IMR-90 (cell line): Measurements from ENCODE around the gene NHP2.

Experiments used
- BHLHE40 ChIP-seq: fragments of 150-350 bp; IDR thresholded peaks from 2 replicates; pipeline ENCODE4 v1.6.1; 2016; ENCODE audit warnings: mild to moderate bottlenecking, low read depth, low read length
- CEBPB ChIP-seq: IDR thresholded peaks from 2 replicates; pipeline ENCODE4 v1.6.1; 2012; ENCODE audit warnings: low read depth, low read length, improper control_type of control experiment
- FOS ChIP-seq: fragments of 150-350 bp; IDR thresholded peaks from 2 replicates; pipeline ENCODE4 v1.6.1; 2016; ENCODE audit warnings: low read depth, low read length
- MAFK ChIP-seq: IDR thresholded peaks from 2 replicates; pipeline ENCODE4 v1.6.1; 2012; ENCODE audit warnings: low read depth, low read length, improper control_type of control experiment
- NFE2L2 ChIP-seq: fragments of 150-350 bp; IDR thresholded peaks from 2 replicates; pipeline ENCODE4 v1.6.1; 2016; ENCODE audit warnings: low read depth, mild to moderate bottlenecking, low read length
- POLR2A ChIP-seq: IDR thresholded peaks from 2 replicates; pipeline ENCODE4 v1.6.1; 2012; ENCODE audit warnings: mild to moderate bottlenecking, low read depth, low read length
- RCOR1 ChIP-seq: IDR thresholded peaks from 2 replicates; pipeline ENCODE4 v1.6.1; 2012; ENCODE audit warnings: mild to moderate bottlenecking, low read length, improper control_type of control experiment; ENCODE audit not compliant: insufficient replicate concordance
- RFX5 ChIP-seq: IDR thresholded peaks from 2 replicates; pipeline ENCODE4 v1.8.0; 2012; ENCODE audit warnings: low read depth, mild to moderate bottlenecking, low read length, moderate library complexity
- SMC3 ChIP-seq: fragments of 150-350 bp; IDR thresholded peaks from 2 replicates; pipeline ENCODE4 v1.6.1; 2016; ENCODE audit warnings: low read depth, mild to moderate bottlenecking, antibody characterized with exemption, low read length, moderate library complexity
- TF ChIP-seq, protein P1 (sequence below): conservative IDR thresholded peaks from 2 replicates; pipeline ENCODE4 v1.5.1; 2012; ENCODE audit warnings: mild to moderate bottlenecking, low read depth, low read length, improper control_type of control experiment

DNA sequence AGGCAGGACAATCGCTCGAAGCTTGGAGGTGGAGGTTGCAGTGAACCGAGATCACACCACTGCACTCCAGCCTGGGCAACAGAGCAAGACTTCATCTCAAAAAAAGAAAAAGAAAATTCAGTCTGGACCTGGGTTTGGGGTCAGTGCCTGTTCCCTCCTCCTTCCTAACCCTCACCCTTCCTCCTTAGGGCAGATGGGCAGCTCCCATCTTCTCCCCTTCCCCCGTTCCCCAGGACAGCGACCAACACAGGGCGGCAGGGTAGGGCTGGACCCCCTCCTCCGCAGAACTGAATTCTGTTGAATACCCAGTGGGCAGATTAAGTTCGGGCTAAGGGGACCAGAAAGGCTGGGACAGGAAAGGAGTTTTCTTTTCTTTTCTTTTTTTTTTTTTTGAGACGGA is 24.4 kb downstream of the NHP2 start:
- TF ChIP-seq POLR2A (no peak), RFX5 (no peak), CEBPB (no peak), RCOR1 (no peak), FOS (no peak), SMC3 (no peak), MAFK (no peak), BHLHE40 (no peak), NFE2L2 (no peak)
- TF ChIP-seq, protein P1, sequence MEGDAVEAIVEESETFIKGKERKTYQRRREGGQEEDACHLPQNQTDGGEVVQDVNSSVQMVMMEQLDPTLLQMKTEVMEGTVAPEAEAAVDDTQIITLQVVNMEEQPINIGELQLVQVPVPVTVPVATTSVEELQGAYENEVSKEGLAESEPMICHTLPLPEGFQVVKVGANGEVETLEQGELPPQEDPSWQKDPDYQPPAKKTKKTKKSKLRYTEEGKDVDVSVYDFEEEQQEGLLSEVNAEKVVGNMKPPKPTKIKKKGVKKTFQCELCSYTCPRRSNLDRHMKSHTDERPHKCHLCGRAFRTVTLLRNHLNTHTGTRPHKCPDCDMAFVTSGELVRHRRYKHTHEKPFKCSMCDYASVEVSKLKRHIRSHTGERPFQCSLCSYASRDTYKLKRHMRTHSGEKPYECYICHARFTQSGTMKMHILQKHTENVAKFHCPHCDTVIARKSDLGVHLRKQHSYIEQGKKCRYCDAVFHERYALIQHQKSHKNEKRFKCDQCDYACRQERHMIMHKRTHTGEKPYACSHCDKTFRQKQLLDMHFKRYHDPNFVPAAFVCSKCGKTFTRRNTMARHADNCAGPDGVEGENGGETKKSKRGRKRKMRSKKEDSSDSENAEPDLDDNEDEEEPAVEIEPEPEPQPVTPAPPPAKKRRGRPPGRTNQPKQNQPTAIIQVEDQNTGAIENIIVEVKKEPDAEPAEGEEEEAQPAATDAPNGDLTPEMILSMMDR: no peak
